CD4-positive, alpha-beta T cell treated with Interleukin-4 for 1 hour (primary cell): ENCODE results near the gene CDH22.

Experiments
- DNase-seq, 2 donors: peaks; one replicate each; pipeline ENCODE4 v3.0.0-alpha.2; 2020 to 2022

CDH22 gene

GRCh38 chr20:46265539-46265938 lies 42.8 kb downstream of the CDH22 start:
- DNase-seq: no peak

- DNase-seq: no peak
These were observed 43.7 kb downstream of the CDH22 start for GRCh38 chr20:46264391-46265266.

DNA sequence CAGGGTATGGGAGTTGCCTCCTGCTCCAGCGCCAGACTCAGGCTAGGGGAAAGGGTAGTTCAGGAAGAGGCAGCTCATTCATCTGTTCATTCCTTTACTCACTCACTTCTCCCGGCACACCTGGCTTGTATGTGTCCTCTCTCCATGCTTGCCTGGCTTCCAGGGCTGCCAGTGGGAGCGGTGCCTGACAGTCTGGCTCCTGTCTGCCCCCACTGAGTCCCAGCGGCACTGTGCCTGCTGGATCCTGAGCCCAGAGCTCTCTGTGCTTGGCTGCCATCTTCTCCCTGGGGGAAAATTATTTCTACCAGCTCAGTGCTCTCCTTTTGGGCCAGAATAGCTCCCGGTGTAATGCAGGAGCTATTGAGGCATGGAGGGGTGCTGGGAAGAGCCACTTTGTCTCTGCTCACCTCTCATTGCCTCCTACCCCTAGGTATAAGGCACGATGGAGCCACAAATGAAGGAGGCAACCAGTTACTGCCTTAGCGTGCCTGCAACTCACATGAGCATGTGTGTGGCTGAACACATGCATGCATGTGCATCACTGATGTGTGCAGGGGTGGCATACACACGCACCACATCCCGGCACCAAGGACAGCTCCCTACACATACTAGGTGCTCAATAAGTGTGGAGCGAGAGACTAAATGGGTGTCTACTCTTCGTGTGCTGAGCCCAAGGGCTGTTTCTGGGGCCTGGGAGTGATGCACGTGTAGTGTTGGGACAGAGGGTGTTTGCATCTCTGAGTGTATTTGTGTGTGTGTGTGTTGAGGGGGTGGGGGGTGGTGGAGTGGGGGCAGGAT lies 46.6 kb downstream of the CDH22 start:
- DNase-seq: no peak

DNA sequence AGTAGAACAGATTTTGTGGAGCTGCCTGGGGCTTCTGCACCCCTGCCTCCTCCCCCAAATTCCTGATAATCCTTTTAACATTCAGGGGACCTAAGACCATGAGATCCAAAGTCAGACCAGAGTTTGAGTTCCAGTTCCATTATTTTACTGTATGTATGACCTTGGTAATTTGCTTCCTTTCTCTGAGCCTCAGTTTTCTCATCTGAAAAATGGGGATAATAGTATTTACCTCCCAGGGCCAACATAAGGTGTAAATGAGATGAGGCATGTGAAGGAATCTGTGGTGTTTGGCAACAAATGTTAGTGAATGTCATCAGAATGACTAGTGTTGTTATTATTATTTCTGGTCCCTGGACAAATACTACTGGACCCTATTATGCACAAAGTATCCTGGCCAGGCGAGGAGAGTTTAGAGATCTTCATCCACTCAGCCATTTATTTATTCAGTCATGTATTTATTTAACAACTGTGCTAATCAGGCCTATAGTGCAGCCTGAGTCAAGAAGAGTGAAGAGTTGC lies 47.3 kb downstream of the CDH22 start:
- no peak for DNase-seq

DNA sequence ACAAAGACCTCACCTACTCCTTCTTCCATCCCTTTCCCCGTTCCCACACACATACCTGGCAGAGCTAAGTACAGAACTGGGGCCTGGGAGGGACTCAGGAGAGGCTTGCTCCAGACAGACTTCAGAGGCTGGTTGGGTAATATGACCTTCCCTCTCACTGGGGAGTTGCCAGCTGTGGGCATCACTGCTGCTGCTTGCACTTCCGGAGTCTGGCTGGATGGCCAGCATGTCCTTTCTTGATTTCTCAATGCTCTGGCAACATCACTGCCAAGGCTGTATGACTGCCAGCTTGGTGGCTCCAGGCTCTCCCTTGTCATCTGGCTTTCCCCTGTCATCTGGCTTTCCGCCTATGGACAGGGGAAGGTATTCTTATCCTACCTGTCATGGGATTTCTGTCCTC lies 47.8 kb downstream of the CDH22 start:
- DNase-seq: no peak

- no peak for DNase-seq
These were observed 48.9 kb downstream of the CDH22 start for GRCh38 chr20:46259260-46259859.

GRCh38 chr20:46257887-46258286 lies 50.4 kb downstream of the CDH22 start:
- no peak for DNase-seq

- DNase-seq: no peak
These were observed 52.0 kb downstream of the CDH22 start for GRCh38 chr20:46256293-46256692.

- DNase-seq: no peak
These were observed 52.7 kb downstream of the CDH22 start for GRCh38 chr20:46255440-46256104.

- DNase-seq: no peak
These were observed 54.9 kb downstream of the CDH22 start for GRCh38 chr20:46253391-46253790.

DNA sequence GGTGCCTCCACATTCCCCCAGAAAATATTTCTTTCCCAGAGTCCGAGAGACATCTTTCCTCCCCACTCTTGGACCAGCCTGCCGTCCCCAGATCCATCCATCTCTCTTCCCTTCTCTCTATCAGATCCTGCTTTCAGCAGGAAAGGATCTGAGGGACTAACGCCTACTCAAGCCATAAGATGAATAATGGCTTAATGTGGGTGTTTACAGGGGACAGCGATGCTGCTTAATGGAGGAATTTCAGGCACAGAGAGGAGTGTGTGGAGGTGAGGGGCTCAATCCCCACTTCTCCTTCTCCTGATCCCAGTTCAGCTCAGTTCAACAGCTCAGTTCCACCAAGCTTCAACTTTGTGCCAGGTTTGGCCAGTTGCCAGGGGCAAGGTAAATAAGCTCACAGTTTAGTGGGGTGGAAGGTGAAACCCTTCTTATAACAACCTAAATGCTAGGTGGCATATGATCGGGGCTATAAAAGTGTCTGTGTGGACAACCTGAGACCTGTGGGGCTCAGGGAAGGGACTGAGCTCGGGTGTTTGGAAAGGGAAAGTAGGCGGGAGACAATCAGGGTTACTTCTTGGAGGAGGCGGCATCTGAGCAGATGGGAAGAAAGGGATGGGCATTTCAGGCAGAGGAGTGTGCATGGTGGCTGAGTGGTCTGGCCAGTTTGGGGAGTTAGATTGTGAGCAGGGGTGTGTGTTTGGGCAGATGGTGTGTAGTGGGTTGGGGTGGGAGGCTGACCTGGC lies 55.8 kb downstream of the CDH22 start:
- no peak for DNase-seq

DNA sequence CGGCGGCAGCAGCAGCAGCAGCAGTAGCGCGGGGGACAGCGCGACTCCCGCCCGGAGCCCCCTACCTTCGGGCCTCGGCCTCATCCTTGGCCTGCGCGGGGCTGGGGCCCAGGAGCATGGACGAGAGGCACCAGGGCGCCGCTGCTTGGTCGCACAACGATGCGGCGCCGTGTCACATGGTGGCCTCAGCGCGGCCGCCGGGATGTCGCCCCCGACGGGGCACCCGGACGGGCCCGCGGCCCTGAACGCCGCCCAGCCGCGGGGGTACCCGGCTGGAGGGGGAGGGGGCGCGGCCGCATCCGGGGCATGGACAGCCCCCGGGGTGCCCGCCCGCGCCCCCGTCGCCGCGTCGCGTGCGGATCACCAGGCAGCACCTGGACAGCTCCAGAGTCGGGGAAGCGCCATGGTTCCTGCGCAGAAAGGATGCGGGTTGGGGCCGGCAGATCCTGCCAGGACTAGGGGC lies 57.1 kb downstream of the CDH22 start:
- DNase-seq: no peak

DNA sequence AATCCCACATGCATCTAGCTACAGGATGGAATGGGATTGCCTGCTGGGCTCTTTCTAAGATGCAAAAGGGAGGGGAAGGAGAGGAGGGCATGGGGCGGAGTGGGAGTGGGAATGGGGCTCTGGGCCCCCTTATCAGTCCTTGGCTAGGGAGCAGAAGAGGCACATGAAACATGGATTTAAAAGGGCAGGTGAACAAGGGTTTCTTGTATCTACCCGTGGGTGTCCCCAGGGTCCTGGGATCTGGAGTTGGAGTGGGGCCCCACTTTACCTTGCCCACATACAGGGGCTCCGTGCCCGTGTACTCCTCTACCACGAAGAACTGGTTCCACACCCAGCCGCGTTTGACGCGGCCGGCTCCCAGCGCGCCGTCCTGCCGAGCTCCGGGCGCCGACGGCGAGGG lies 57.5 kb downstream of the CDH22 start:
- no peak for DNase-seq

- no peak for DNase-seq
These were observed 58.6 kb downstream of the CDH22 start for GRCh38 chr20:46249671-46250070.

DNA sequence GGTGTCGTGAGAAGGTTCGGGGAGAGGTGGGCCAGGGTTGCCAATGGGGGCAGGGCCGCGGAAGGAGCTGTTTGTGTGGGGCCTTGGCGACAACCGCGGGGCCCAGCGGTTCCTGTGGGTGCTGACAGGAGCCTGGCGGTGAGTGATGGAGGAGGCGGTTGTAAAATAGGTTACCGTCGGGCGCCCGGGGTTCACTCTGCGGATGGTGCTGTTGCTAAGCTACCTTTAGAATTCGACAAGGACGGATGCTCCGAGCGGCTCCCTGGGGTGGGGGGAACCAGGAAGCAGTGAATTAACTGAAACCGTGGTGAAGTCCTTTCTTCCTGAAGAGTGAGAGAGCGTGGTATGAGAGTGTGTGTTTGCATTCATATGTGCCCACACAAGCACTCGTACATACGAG lies 61.7 kb downstream of the CDH22 start:
- DNase-seq: no peak

- DNase-seq: no peak
These were observed 64.3 kb downstream of the CDH22 start for GRCh38 chr20:46243707-46244628.

GRCh38 chr20:46242390-46242789 lies 65.9 kb downstream of the CDH22 start:
- no peak for DNase-seq

DNA sequence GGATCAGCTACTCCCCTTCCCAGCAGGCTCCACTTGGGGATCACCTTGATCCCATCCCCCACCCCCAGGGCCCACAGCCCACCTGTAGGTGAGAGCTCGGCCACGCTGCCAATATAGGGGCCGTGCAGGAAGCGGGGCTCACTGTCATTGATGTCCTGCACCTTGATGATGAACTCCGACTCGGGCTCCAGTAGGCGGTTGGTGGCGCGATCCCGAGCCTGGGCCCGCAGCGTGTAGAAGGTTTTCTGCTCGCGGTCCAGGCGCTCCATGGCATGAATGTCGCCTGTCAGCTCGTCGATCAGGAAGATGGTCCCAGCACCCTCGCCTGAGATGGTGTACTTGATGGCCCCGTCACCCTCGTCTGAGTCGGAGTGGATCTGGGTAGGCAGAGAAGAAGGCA lies 67.4 kb downstream of the CDH22 start:
- no peak for DNase-seq

- DNase-seq: no peak
These were observed 68.2 kb downstream of the CDH22 start for GRCh38 chr20:46240065-46240464.

DNA sequence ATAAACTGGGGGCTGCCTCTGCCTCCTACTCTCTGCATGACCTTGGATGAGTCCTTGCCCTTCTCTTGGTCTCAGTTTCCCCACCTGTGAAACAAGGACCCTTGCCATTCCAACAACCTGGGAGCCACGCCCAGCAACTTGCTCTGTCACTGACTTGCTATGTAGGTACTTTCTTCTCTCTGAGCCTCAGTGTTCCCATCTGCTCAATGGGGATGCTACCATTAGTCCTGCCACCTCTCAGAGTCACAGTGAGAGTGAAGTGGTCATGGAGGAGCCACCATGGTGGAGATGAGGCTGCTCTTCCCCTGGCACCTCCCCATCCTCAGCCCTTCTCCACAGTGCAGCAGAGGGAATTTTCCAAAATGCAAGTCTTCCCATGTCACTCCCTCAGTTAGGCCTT lies 70.6 kb downstream of the CDH22 start:
- no peak for DNase-seq

GRCh38 chr20:46237227-46237626 lies 71.1 kb downstream of the CDH22 start:
- DNase-seq: no peak
